Measurements from ENCODE around the gene NUAK2.
"Not testable (repeated sequence)": the region's sequence is repeated elsewhere in the genome, so short reads cannot be mapped to it uniquely, and the experiment has no call there.

NUAK2 gene

GRCh38 chr1:205317311-205317917 lies 4.1 kb downstream of the NUAK2 start:
- no peak for DNase-seq

GRCh38 chr1:205316161-205316566 lies 5.4 kb downstream of the NUAK2 start:
- no peak for DNase-seq

- DNase-seq: peak; percentile 8
Measured at GRCh38 chr1:205315008-205315618, 6.4 kb downstream of the NUAK2 start.

- DNase-seq: peak; percentile 39
Measured at GRCh38 chr1:205313563-205314308, 7.8 kb downstream of the NUAK2 start.

GRCh38 chr1:205312866-205313562 lies 8.5 kb downstream of the NUAK2 start:
- no peak for DNase-seq

- DNase-seq: no peak
Measured at GRCh38 chr1:205310976-205311704, 10.4 kb downstream of the NUAK2 start.

GRCh38 chr1:205309741-205310140 lies 11.8 kb downstream of the NUAK2 start:
- DNase-seq: no peak

- no peak for DNase-seq
Measured at GRCh38 chr1:205306929-205307566, 14.5 kb downstream of the NUAK2 start.

GRCh38 chr1:205304695-205305070 lies 16.9 kb downstream of the NUAK2 start:
- DNase-seq: no peak

GRCh38 chr1:205304046-205304694 lies 17.4 kb downstream of the NUAK2 start:
- no peak for DNase-seq

- no peak for DNase-seq
Measured at GRCh38 chr1:205303247-205303888, 18.2 kb downstream of the NUAK2 start.

GRCh38 chr1:205301842-205302588 lies 19.5 kb downstream of the NUAK2 start:
- DNase-seq: no peak

- peak; percentile 84 for DNase-seq
Measured at GRCh38 chr1:205301205-205301821, 20.2 kb downstream of the NUAK2 start.

GRCh38 chr1:205300149-205300548 lies 21.4 kb downstream of the NUAK2 start:
- no peak for DNase-seq

- peak; percentile 91 for DNase-seq
Measured at GRCh38 chr1:205298191-205298994, 23.2 kb downstream of the NUAK2 start.

- not testable (repeated sequence) for DNase-seq
Measured at GRCh38 chr1:205297546-205298177, 23.9 kb downstream of the NUAK2 start.

GRCh38 chr1:205296154-205296553 lies 25.4 kb downstream of the NUAK2 start:
- DNase-seq: no peak

GRCh38 chr1:205294934-205295333 lies 26.6 kb downstream of the NUAK2 start:
- DNase-seq: no peak
